Psoas muscle (tissue), 8 donors: ENCODE data around the gene KNDC1. TPM values are rescaled to one million over a fixed set of nuclear protein-coding genes. Genes with fewer than 3 reads are reported as not detected.

ENCODE experiments used
- ATAC-seq, 4 donors: fragments of 200-7000 bp; cut with Tn5 transposase; one replicate each; pipeline ENCODE4 v1.9.1; 2020; ENCODE audit warnings: moderate library complexity in 3 of 4, mild to moderate bottlenecking in 2 of 4
- DNase-seq, 2 donors: peaks; one replicate each; pipeline ENCODE4 v3.0.0-alpha.2; 2020
- H3K27ac ChIP-seq: fragments of 200-600 bp; one replicate; pipeline ENCODE4 v1.8.0; 2022
- H3K27me3 ChIP-seq, 3 donors: fragments of 200-600 bp in 1 of 3; one replicate each; pipeline versions ENCODE4 v1.6.1 to v1.8.0; 2013 to 2022; ENCODE audit warnings: low read length in 2 of 3, mild to moderate bottlenecking in 2 of 3, moderate library complexity in 1 of 3; ENCODE audit not compliant: insufficient read depth in 3 of 3
- H3K36me3 ChIP-seq, 2 donors: fragments of 200-600 bp in 1 of 2; one replicate each; pipeline versions ENCODE4 v1.6.1 to v1.8.0; 2013 to 2022; ENCODE audit warnings: low read depth in 1 of 2, mild to moderate bottlenecking in 1 of 2, moderate library complexity in 1 of 2; ENCODE audit not compliant: insufficient read depth in 1 of 2
- H3K4me1 ChIP-seq: fragments of 200-600 bp; one replicate; pipeline ENCODE4 v1.8.0; 2022
- H3K4me3 ChIP-seq: fragments of 200-600 bp; one replicate; pipeline ENCODE4 v1.8.0; 2022; ENCODE audit warnings: mild to moderate bottlenecking
- H3K9me3 ChIP-seq: fragments of 200-600 bp; one replicate; pipeline ENCODE4 v1.8.0; 2022
- CTCF ChIP-seq: fragments of 200-600 bp; IDR thresholded peaks from one replicate; pipeline ENCODE4 v1.8.0; 2022; ENCODE audit warnings: antibody characterized with exemption
- WGBS, 3 donors: extraction: QIAGEN DNeasy Blood & Tissue Kit; methylation state at CpG; one replicate each; pipeline versions ENCODE4 v1.1.6 to v1.1.7; 2013; 5-methylcytosine and 5-hydroxymethylcytosine counted together
- intact Hi-C, 2 donors: fragments of 100-400 bp; cut with DNase I; formaldehyde crosslinking; loops; one replicate each; pipeline versions ENCODE4 v1.11.0 to v1.14.2; 2022
- polyA plus RNA-seq, 3 donors: library from polyadenylated mRNA; stranded (reverse); fragments of 200-250 nt; gene quantifications; one replicate each; pipeline ENCODE4 v1.2.3, GENCODE V29; 2013
- total RNA-seq, 4 donors: library from RNA; stranded (reverse); fragmentation: NEBNext Ultra II Directional in 2 of 4; extraction: Animal tissue kit (Norgen Biotek cat#: 25700) in 2 of 4; gene quantifications; one replicate each; pipeline versions ENCODE4 v1.2.1 to v1.2.4, GENCODE V29; 2021 to 2023
- donor health status: healthy with polysubstance abuse.
- donor health status: DM: no; HTN: no; CAD: no; lungs with moderate emphysema.
- donor health status: Bipolar disorder and iron deficiency.
- donor health status: healthy.
- donor health status: DM: yes; HTN: yes; CAD: no.
- donor health status: DM: no; HTN: no; CAD: no.
- donor health status: DM: no; HTN: no; CAD: no.
- donor health status: DM: yes; HTN: yes; CAD: no.

The KNDC1 gene
- total and polyA plus RNA-seq, 7 donors = under 0.01 to 0.10 (median 0.01) TPM; not detected in 4

- Histone ChIP-seq H3K27me3 (peaks cover 0 to 26% (median 7%) of the 10 kb centered on the region in 3 donors), H3K4me3 (no peak overlapping the region), H3K4me1 (no peaks in the 10 kb centered on the region), H3K9me3 (no peaks in the 10 kb centered on the region), H3K36me3 (no peaks in the 10 kb centered on the region), H3K27ac (no peak overlapping the region)
- intact Hi-C loops = no loop called here
- WGBS, 3 donors = 86 to 94% (median 87%) methylated on average over 23 to 26 of the region's 26 CpGs
- peak; percentile 10 to 26 for DNase-seq
- no peak for ATAC-seq
- no peak for TF ChIP-seq CTCF
These were observed 38.2 kb downstream of the KNDC1 start for GRCh38 chr10:133198206-133198605.

- no peak overlapping the region for H3K4me3 ChIP-seq
- no peak for TF ChIP-seq CTCF
These were observed 38.8 kb downstream of the KNDC1 start for GRCh38 chr10:133198621-133199487.

GRCh38 chr10:133199488-133199885 lies 39.5 kb downstream of the KNDC1 start:
- TF ChIP-seq CTCF = no peak
- DNase-seq (peak in 1 of 2 donors; percentile 23), ATAC-seq (no peak)
- H3K36me3 ChIP-seq = no peaks in the 10 kb centered on the region
- no peaks in the 10 kb centered on the region for H3K4me1 ChIP-seq
- intact Hi-C loops = no loop called here
- H3K27me3 ChIP-seq = peaks cover 0 to 26% (median 7%) of the 10 kb centered on the region in 3 donors
- 83 to 85% (median 84%) methylated on average over 13 of the region's 13 CpGs for WGBS, 3 donors
- H3K27ac ChIP-seq = no peak overlapping the region
- no peaks in the 10 kb centered on the region for H3K9me3 ChIP-seq
- no peak overlapping the region for H3K4me3 ChIP-seq

More at GRCh38 chr10:133198621-133199487, 38.8 kb downstream of the KNDC1 start:
- H3K36me3 ChIP-seq = no peaks in the 10 kb centered on the region
- intact Hi-C loops = no loop called here
- no peaks in the 10 kb centered on the region for H3K9me3 ChIP-seq
- peak; percentile 8 to 39 for DNase-seq
- 82 to 87% (median 87%) methylated on average over 44 to 54 of the region's 54 CpGs for WGBS, 3 donors
- H3K4me1 ChIP-seq = no peaks in the 10 kb centered on the region
- no peak for ATAC-seq
- peaks cover 0 to 26% (median 7%) of the 10 kb centered on the region in 3 donors for H3K27me3 ChIP-seq
- no peak overlapping the region for H3K27ac ChIP-seq

GRCh38 chr10:133199992-133200611 lies 40.1 kb downstream of the KNDC1 start:
- intact Hi-C loops = no loop called here
- 49 to 53% (median 52%) methylated on average over 30 to 38 of the region's 38 CpGs for WGBS, 3 donors

More at GRCh38 chr10:133199992-133200611, 40.1 kb downstream of the KNDC1 start:
- no peak for TF ChIP-seq CTCF
- Histone ChIP-seq H3K36me3 (no peaks in the 10 kb centered on the region), H3K27me3 (peaks cover 0 to 26% (median 7%) of the 10 kb centered on the region in 3 donors), H3K4me1 (no peaks in the 10 kb centered on the region), H3K27ac (no peak overlapping the region), H3K9me3 (no peaks in the 10 kb centered on the region), H3K4me3 (no peak overlapping the region)
- ATAC-seq (no peak), DNase-seq (peak in 1 of 2 donors; percentile 42)
